Astrocyte (in vitro differentiated cells and primary cell): Measurements from ENCODE around the gene ISL1.

ENCODE experiments used
- EZH2 ChIP-seq: IDR thresholded peaks from 2 replicates; pipeline ENCODE4 v1.6.1; 2012; ENCODE audit warnings: mild to moderate bottlenecking, low read length, inconsistent platforms; ENCODE audit not compliant: insufficient read depth
- TF ChIP-seq, protein P1 (sequence below): IDR thresholded peaks from 2 replicates; pipeline ENCODE4 v1.5.1; 2011; ENCODE audit warnings: low read depth, mild to moderate bottlenecking, inconsistent platforms, low read length, moderate library complexity; ENCODE audit not compliant: insufficient read depth

DNA sequence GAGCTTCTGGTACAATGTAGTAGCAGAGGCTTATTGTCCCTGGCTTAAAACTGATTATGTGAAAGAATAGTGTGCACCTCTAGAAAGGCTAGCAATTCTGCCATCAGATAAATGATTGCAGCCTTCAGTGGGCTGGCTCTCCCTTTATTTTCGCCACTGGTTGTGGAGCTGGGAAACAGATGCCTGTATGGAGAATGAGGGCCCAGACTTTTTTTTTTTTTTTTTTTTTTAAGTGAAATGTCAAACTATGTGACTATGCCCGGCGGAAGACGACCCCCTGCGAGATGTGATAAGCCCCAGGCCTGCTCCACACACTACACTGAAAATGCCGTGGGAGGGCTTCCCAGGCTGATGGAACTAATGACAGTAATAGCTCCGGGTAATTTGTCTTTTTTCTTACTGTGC is 28.7 kb downstream of the ISL1 start:
- TF ChIP-seq, protein P1, sequence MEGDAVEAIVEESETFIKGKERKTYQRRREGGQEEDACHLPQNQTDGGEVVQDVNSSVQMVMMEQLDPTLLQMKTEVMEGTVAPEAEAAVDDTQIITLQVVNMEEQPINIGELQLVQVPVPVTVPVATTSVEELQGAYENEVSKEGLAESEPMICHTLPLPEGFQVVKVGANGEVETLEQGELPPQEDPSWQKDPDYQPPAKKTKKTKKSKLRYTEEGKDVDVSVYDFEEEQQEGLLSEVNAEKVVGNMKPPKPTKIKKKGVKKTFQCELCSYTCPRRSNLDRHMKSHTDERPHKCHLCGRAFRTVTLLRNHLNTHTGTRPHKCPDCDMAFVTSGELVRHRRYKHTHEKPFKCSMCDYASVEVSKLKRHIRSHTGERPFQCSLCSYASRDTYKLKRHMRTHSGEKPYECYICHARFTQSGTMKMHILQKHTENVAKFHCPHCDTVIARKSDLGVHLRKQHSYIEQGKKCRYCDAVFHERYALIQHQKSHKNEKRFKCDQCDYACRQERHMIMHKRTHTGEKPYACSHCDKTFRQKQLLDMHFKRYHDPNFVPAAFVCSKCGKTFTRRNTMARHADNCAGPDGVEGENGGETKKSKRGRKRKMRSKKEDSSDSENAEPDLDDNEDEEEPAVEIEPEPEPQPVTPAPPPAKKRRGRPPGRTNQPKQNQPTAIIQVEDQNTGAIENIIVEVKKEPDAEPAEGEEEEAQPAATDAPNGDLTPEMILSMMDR: no peak
- TF ChIP-seq EZH2: no peak
